ENCODE results near the gene SMIM24. TPM values are rescaled to one million over a fixed set of nuclear protein-coding genes. Genes with fewer than 3 reads are reported as not detected.

SMIM24 gene
- total and polyA plus RNA-seq, 11 donors = 0.15 TPM; not detected in 10

GRCh38 chr19:3471954-3472655, 8.2 kb downstream of the SMIM24 start:
- Histone ChIP-seq H3K4me1 (peaks cover 0 to 27% (median 9%) of the 10 kb centered on the region in 12 donors), H3K27me3 (peaks cover 0 to 7% (median 0%) of the 10 kb centered on the region in 9 donors), H3K4me3 (no peak overlapping the region), H3K9me3 (no peaks in the 10 kb centered on the region), H3K27ac (no peak overlapping the region), H3K36me3 (no peaks in the 10 kb centered on the region)
- TF ChIP-seq POLR2A (IDR thresholded peaks at IDR 0.05) (no peak), CTCF (IDR thresholded peaks at IDR 0.05) (peak; percentile 73 to 94 (median 88))
- ATAC-seq = peak; percentile 41 to 64 (median 58)
- peak in 2 of 5 donors; percentile 42 to 48 for DNase-seq
- intact Hi-C loops (cut with DNase I) = loop anchor here in 9 of 10 donors (1.0 to 10.0 kb wide), 10 partner anchors 35 to 247 kb away; partner anchors contain the start of gene CELF5 (in 1 of the 9)
- 26 to 38% (median 31%) methylated on average over 14 to 24 of the region's 24 CpGs for WGBS, 4 donors

- Histone ChIP-seq H3K9me3 (no peaks in the 10 kb centered on the region), H3K4me1 (peaks cover 0 to 40% (median 15%) of the 10 kb centered on the region in 12 donors), H3K4me3 (no peak overlapping the region), H3K27me3 (peaks cover 0 to 7% (median 0%) of the 10 kb centered on the region in 9 donors), H3K27ac (peak overlapping the region in 1 of 12 donors; percentile 43), H3K36me3 (no peaks in the 10 kb centered on the region)
- TF ChIP-seq POLR2A (IDR thresholded peaks at IDR 0.05) (no peak), CTCF (IDR thresholded peaks at IDR 0.05) (no peak)
- WGBS, 4 donors = 69 to 71% (median 70%) methylated on average over 11 of the region's 11 CpGs
- DNase-seq = no peak
- intact Hi-C loops (cut with DNase I) = loop anchor here in 5 of 10 donors (5.0 to 10.0 kb wide), 4 partner anchors 33 to 246 kb away; partner anchors contain the start of gene CELF5 (in 1 of the 5)
- peak in 1 of 4 donors; percentile 3 for ATAC-seq
Observed at GRCh38 chr19:3470500-3471128, 9.7 kb downstream of the SMIM24 start.

GRCh38 chr19:3469638-3470499, 10.5 kb downstream of the SMIM24 start:
- WGBS, 4 donors = 42 to 63% (median 48%) methylated on average over 8 to 14 of the region's 14 CpGs
- intact Hi-C loops (cut with DNase I) = loop anchor here in 6 of 10 donors (5.0 to 10.0 kb wide), 5 partner anchors 33 to 245 kb away; partner anchors contain the start of gene CELF5 (in 1 of the 6)
- H3K27ac ChIP-seq = peak overlapping the region in 1 of 12 donors; percentile 43

More at GRCh38 chr19:3469638-3470499, 10.5 kb downstream of the SMIM24 start:
- DNase-seq = no peak
- peak in 3 of 4 donors; percentile 13 to 14 (median 14) for ATAC-seq
- TF ChIP-seq CTCF (IDR thresholded peaks at IDR 0.05) (peak in 2 of 12 donors; percentile 10 to 19), POLR2A (IDR thresholded peaks at IDR 0.05) (no peak)
- Histone ChIP-seq H3K36me3 (no peaks in the 10 kb centered on the region), H3K4me1 (peaks cover 0 to 44% (median 15%) of the 10 kb centered on the region in 12 donors), H3K4me3 (no peak overlapping the region), H3K27me3 (peaks cover 0 to 4% (median 0%) of the 10 kb centered on the region in 9 donors), H3K9me3 (no peaks in the 10 kb centered on the region)

All from heart left ventricle (tissue), 16 donors.